SU-DHL-6 (cell line): ENCODE measurements around the gene ABHD11.

Experiments used
- EZH2phosphoT487 ChIP-seq: fragments of 200-600 bp; sonication (generic), shearing (Covaris generic); conservative IDR thresholded peaks from 2 replicates; pipeline ENCODE4 v1.6.1; 2018; ENCODE audit warnings: mild to moderate bottlenecking, antibody characterized with exemption, low read length, moderate library complexity, mixed read lengths
- TF ChIP-seq, protein P1 (sequence below): fragments of 200-600 bp; sonication (generic); IDR thresholded peaks from one replicate; pipeline ENCODE4 v1.5.1; 2017; ENCODE audit warnings: antibody characterized with exemption, mild to moderate bottlenecking, low read length, moderate library complexity; ENCODE audit not compliant: insufficient read depth, poor library complexity, severe bottlenecking

DNA sequence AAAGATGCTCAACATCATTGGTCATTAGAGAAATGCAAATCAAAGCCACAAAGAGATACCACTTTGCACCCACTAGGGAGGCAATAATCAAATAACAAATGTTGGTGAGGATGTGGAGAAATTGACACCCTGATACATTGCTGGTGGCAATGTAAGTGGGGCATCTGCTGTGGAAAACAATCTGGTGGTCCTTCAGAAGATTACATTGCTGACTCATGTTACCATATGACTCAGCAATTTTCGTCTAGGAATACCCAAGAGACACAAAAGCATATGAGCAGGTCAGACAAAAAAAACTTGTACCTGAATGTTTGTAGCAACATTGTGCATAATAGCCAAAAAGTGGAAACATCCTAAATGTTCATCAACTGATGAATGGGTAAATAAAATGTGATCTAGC lies 36.3 kb upstream of the ABHD11 start:
- TF ChIP-seq, protein P1, sequence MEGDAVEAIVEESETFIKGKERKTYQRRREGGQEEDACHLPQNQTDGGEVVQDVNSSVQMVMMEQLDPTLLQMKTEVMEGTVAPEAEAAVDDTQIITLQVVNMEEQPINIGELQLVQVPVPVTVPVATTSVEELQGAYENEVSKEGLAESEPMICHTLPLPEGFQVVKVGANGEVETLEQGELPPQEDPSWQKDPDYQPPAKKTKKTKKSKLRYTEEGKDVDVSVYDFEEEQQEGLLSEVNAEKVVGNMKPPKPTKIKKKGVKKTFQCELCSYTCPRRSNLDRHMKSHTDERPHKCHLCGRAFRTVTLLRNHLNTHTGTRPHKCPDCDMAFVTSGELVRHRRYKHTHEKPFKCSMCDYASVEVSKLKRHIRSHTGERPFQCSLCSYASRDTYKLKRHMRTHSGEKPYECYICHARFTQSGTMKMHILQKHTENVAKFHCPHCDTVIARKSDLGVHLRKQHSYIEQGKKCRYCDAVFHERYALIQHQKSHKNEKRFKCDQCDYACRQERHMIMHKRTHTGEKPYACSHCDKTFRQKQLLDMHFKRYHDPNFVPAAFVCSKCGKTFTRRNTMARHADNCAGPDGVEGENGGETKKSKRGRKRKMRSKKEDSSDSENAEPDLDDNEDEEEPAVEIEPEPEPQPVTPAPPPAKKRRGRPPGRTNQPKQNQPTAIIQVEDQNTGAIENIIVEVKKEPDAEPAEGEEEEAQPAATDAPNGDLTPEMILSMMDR = no peak
- no peak for TF ChIP-seq EZH2phosphoT487
